ENCODE measurements around the gene CHD5.
A peak's percentile ranks its signal among the peaks of the same experiment; 100 is the strongest.
"Not testable (repeated sequence)": the region's sequence is repeated elsewhere in the genome, so short reads cannot be mapped to it uniquely, and the experiment has no call there.

CHD5 gene

GRCh38 chr1:6068932-6069331 is 111.2 kb downstream of the CHD5 start:
- no peak overlapping the region for H3K27ac ChIP-seq
- no peak overlapping the region for H3K4me3 ChIP-seq (ENCODE audit: low read depth in 1 of 2, low read length in 1 of 2)
- no peaks in the 10 kb centered on the region for H3K27me3 ChIP-seq
- no peaks in the 10 kb centered on the region for H3K9me3 ChIP-seq
- TF ChIP-seq, protein P1, sequence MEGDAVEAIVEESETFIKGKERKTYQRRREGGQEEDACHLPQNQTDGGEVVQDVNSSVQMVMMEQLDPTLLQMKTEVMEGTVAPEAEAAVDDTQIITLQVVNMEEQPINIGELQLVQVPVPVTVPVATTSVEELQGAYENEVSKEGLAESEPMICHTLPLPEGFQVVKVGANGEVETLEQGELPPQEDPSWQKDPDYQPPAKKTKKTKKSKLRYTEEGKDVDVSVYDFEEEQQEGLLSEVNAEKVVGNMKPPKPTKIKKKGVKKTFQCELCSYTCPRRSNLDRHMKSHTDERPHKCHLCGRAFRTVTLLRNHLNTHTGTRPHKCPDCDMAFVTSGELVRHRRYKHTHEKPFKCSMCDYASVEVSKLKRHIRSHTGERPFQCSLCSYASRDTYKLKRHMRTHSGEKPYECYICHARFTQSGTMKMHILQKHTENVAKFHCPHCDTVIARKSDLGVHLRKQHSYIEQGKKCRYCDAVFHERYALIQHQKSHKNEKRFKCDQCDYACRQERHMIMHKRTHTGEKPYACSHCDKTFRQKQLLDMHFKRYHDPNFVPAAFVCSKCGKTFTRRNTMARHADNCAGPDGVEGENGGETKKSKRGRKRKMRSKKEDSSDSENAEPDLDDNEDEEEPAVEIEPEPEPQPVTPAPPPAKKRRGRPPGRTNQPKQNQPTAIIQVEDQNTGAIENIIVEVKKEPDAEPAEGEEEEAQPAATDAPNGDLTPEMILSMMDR (IDR thresholded peaks at IDR 0.05), result no peak
- peaks cover 0 to under 1% of the 10 kb centered on the region in 2 experiments for H3K4me1 ChIP-seq (ENCODE audit: control insufficient read depth in 1 of 2, insufficient read depth in 1 of 2, low read depth in 1 of 2, low read length in 1 of 2)
- H3K36me3 ChIP-seq, result peaks cover 93% of the 10 kb centered on the region

- H3K27me3 ChIP-seq, result no peaks in the 10 kb centered on the region
Measured at GRCh38 chr1:6068073-6068472, 112.0 kb downstream of the CHD5 start.

GRCh38 chr1:6066680-6067079 is 113.4 kb downstream of the CHD5 start:
- TF ChIP-seq, protein P1 (IDR thresholded peaks at IDR 0.05), result no peak
- no peak overlapping the region for H3K27ac ChIP-seq
- H3K9me3 ChIP-seq, result no peaks in the 10 kb centered on the region
- peaks cover 0 to 7% of the 10 kb centered on the region in 2 experiments for H3K4me1 ChIP-seq (ENCODE audit: control insufficient read depth in 1 of 2, insufficient read depth in 1 of 2, low read depth in 1 of 2, low read length in 1 of 2)
- H3K36me3 ChIP-seq, result peaks cover 76% of the 10 kb centered on the region
- H3K27me3 ChIP-seq, result no peaks in the 10 kb centered on the region
- no peak overlapping the region for H3K4me3 ChIP-seq (ENCODE audit: low read depth in 1 of 2, low read length in 1 of 2)

More at GRCh38 chr1:6068073-6068472, 112.0 kb downstream of the CHD5 start:
- no peak overlapping the region for H3K27ac ChIP-seq
- H3K36me3 ChIP-seq, result peaks cover 90% of the 10 kb centered on the region
- peaks cover 0 to 7% of the 10 kb centered on the region in 2 experiments for H3K4me1 ChIP-seq (ENCODE audit: control insufficient read depth in 1 of 2, insufficient read depth in 1 of 2, low read depth in 1 of 2, low read length in 1 of 2)
- TF ChIP-seq, protein P1 (IDR thresholded peaks at IDR 0.05), result no peak
- H3K9me3 ChIP-seq, result no peaks in the 10 kb centered on the region
- H3K4me3 ChIP-seq (ENCODE audit: low read depth in 1 of 2, low read length in 1 of 2), result no peak overlapping the region

- Histone ChIP-seq H3K4me1 (ENCODE audit: control insufficient read depth in 1 of 2, insufficient read depth in 1 of 2, low read depth in 1 of 2, low read length in 1 of 2) (peaks cover 0 to 7% of the 10 kb centered on the region in 2 experiments), H3K4me3 (ENCODE audit: low read depth in 1 of 2, low read length in 1 of 2) (no peak overlapping the region)
- TF ChIP-seq, protein P1 (IDR thresholded peaks at IDR 0.05), result no peak
Measured at GRCh38 chr1:6065093-6065858, 114.8 kb downstream of the CHD5 start.

GRCh38 chr1:6063532-6064053 is 116.5 kb downstream of the CHD5 start:
- H3K27me3 ChIP-seq; H3K4me1 ChIP-seq (ENCODE audit: control insufficient read depth in 1 of 2, insufficient read depth in 1 of 2, low read depth in 1 of 2, low read length in 1 of 2); H3K4me3 ChIP-seq (ENCODE audit: low read depth in 1 of 2, low read length in 1 of 2); H3K9me3 ChIP-seq: not testable (repeated sequence)
- Histone ChIP-seq H3K36me3 (peaks cover 77% of the 10 kb centered on the region), H3K27ac (peak overlapping the region; percentile 9)

More at GRCh38 chr1:6065093-6065858, 114.8 kb downstream of the CHD5 start:
- H3K36me3 ChIP-seq, result peaks cover 75% of the 10 kb centered on the region
- no peak overlapping the region for H3K27ac ChIP-seq
- no peaks in the 10 kb centered on the region for H3K27me3 ChIP-seq
- no peaks in the 10 kb centered on the region for H3K9me3 ChIP-seq

GRCh38 chr1:6062670-6063069 is 117.5 kb downstream of the CHD5 start:
- Histone ChIP-seq H3K27me3 (no peaks in the 10 kb centered on the region), H3K9me3 (no peaks in the 10 kb centered on the region), H3K36me3 (peaks cover 78% of the 10 kb centered on the region), H3K27ac (no peak overlapping the region), H3K4me3 (ENCODE audit: low read depth in 1 of 2, low read length in 1 of 2) (no peak overlapping the region), H3K4me1 (ENCODE audit: control insufficient read depth in 1 of 2, insufficient read depth in 1 of 2, low read depth in 1 of 2, low read length in 1 of 2) (peaks cover 0 to 13% of the 10 kb centered on the region in 2 experiments)
- TF ChIP-seq, protein P1 (IDR thresholded peaks at IDR 0.05), result no peak
